Psoas muscle (tissue), 8 donors: ENCODE results near the gene OR9Q1. TPM values are rescaled to one million over a fixed set of nuclear protein-coding genes. Genes with fewer than 3 reads are reported as not detected.

ENCODE experiments used
- ATAC-seq, 4 donors: fragments of 200-7000 bp; cut with Tn5 transposase; one replicate each; pipeline ENCODE4 v1.9.1; 2020; ENCODE audit warnings: moderate library complexity in 3 of 4, mild to moderate bottlenecking in 2 of 4
- DNase-seq, 2 donors: peaks; one replicate each; pipeline ENCODE4 v3.0.0-alpha.2; 2020
- H3K27ac ChIP-seq: fragments of 200-600 bp; one replicate; pipeline ENCODE4 v1.8.0; 2022
- H3K27me3 ChIP-seq, 3 donors: fragments of 200-600 bp in 1 of 3; one replicate each; pipeline versions ENCODE4 v1.6.1 to v1.8.0; 2013 to 2022; ENCODE audit warnings: low read length in 2 of 3, mild to moderate bottlenecking in 2 of 3, moderate library complexity in 1 of 3; ENCODE audit not compliant: insufficient read depth in 3 of 3
- H3K36me3 ChIP-seq, 2 donors: fragments of 200-600 bp in 1 of 2; one replicate each; pipeline versions ENCODE4 v1.6.1 to v1.8.0; 2013 to 2022; ENCODE audit warnings: low read depth in 1 of 2, mild to moderate bottlenecking in 1 of 2, moderate library complexity in 1 of 2; ENCODE audit not compliant: insufficient read depth in 1 of 2
- H3K4me1 ChIP-seq: fragments of 200-600 bp; one replicate; pipeline ENCODE4 v1.8.0; 2022
- H3K4me3 ChIP-seq: fragments of 200-600 bp; one replicate; pipeline ENCODE4 v1.8.0; 2022; ENCODE audit warnings: mild to moderate bottlenecking
- H3K9me3 ChIP-seq: fragments of 200-600 bp; one replicate; pipeline ENCODE4 v1.8.0; 2022
- WGBS, 3 donors: extraction: QIAGEN DNeasy Blood & Tissue Kit; methylation state at CpG; one replicate each; pipeline versions ENCODE4 v1.1.6 to v1.1.7; 2013; 5-methylcytosine and 5-hydroxymethylcytosine counted together
- intact Hi-C, 2 donors: fragments of 100-400 bp; cut with DNase I; formaldehyde crosslinking; loops; one replicate each; pipeline versions ENCODE4 v1.11.0 to v1.14.2; 2022
- polyA plus RNA-seq, 3 donors: library from polyadenylated mRNA; stranded (reverse); fragments of 200-250 nt; gene quantifications; one replicate each; pipeline ENCODE4 v1.2.3, GENCODE V29; 2013
- total RNA-seq, 4 donors: library from RNA; stranded (reverse); fragmentation: NEBNext Ultra II Directional in 2 of 4; extraction: Animal tissue kit (Norgen Biotek cat#: 25700) in 2 of 4; gene quantifications; one replicate each; pipeline versions ENCODE4 v1.2.1 to v1.2.4, GENCODE V29; 2021 to 2023
- TF ChIP-seq, protein P1 (sequence below): fragments of 200-600 bp; IDR thresholded peaks from one replicate; pipeline ENCODE4 v1.8.0; 2022; ENCODE audit warnings: antibody characterized with exemption
- donor health status: healthy with polysubstance abuse.
- donor health status: DM: no; HTN: no; CAD: no; lungs with moderate emphysema.
- donor health status: Bipolar disorder and iron deficiency.
- donor health status: healthy.
- donor health status: DM: yes; HTN: yes; CAD: no.
- donor health status: DM: no; HTN: no; CAD: no.
- donor health status: DM: no; HTN: no; CAD: no.
- donor health status: DM: yes; HTN: yes; CAD: no.

OR9Q1 gene
- total and polyA plus RNA-seq, 7 donors: not detected

DNA sequence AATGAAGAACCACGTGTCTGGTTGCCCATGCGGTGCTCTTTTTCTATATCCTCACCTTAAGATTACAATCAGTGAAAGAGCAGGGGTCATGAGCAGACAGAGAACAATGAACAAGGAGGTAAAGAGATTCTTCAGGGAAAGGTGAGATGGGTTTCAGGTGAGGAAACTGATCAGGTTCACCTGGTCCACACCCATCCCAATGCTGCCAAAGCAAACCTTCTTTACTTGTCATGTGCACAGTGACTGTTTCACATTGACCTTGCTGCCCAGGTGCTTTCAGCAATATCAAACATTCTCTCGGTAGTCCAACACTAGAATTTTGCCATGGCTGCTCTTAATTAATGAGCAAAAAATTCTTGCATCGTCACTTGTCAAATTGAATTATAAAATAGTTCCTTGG lies 140.7 kb downstream of the OR9Q1 start:
- TF ChIP-seq, protein P1, sequence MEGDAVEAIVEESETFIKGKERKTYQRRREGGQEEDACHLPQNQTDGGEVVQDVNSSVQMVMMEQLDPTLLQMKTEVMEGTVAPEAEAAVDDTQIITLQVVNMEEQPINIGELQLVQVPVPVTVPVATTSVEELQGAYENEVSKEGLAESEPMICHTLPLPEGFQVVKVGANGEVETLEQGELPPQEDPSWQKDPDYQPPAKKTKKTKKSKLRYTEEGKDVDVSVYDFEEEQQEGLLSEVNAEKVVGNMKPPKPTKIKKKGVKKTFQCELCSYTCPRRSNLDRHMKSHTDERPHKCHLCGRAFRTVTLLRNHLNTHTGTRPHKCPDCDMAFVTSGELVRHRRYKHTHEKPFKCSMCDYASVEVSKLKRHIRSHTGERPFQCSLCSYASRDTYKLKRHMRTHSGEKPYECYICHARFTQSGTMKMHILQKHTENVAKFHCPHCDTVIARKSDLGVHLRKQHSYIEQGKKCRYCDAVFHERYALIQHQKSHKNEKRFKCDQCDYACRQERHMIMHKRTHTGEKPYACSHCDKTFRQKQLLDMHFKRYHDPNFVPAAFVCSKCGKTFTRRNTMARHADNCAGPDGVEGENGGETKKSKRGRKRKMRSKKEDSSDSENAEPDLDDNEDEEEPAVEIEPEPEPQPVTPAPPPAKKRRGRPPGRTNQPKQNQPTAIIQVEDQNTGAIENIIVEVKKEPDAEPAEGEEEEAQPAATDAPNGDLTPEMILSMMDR: no peak
- whole genome bisulfite sequencing, 3 donors: 79 to 87% (median 84%) methylated on average over 4 of the region's 4 CpGs
- DNase-seq: no peak
- Histone ChIP-seq H3K4me1 (no peaks in the 10 kb centered on the region), H3K36me3 (no peaks in the 10 kb centered on the region), H3K27me3 (no peaks in the 10 kb centered on the region), H3K9me3 (no peaks in the 10 kb centered on the region), H3K27ac (no peak overlapping the region), H3K4me3 (no peak overlapping the region)
- ATAC-seq: no peak
- intact Hi-C loops: no loop called here

DNA sequence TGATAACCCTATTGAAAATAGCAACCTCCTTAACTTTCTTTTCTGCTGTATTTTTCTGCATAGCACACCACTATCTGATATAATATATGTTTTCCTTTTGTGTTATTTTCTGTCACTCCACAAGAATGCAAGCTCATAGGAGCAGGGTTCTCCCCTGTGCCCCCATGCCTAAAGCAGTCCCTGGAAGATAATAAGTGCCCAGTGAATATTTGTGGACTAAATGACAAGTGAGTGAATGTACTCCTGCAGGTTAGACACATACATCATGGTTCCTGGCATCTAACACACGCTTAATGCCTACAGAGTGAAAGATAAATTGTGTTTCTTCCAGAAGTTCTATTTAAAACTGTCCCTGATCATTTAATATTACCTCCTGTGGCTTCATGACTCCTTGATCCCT lies 141.3 kb downstream of the OR9Q1 start:
- Histone ChIP-seq H3K27me3 (no peaks in the 10 kb centered on the region), H3K4me1 (no peaks in the 10 kb centered on the region), H3K36me3 (no peaks in the 10 kb centered on the region), H3K9me3 (no peaks in the 10 kb centered on the region), H3K4me3 (no peak overlapping the region), H3K27ac (no peak overlapping the region)
- TF ChIP-seq, protein P1: no peak
- intact Hi-C loops: no loop called here
- DNase-seq (no peak), ATAC-seq (no peak)
- 41 to 80% (median 54%) methylated on average over 1 of the region's 1 CpG for WGBS, 3 donors

GRCh38 chr11:58165504-58166106 lies 141.9 kb downstream of the OR9Q1 start:
- H3K36me3 ChIP-seq: no peaks in the 10 kb centered on the region
- no peak for DNase-seq
- H3K9me3 ChIP-seq: no peaks in the 10 kb centered on the region
- no peaks in the 10 kb centered on the region for H3K27me3 ChIP-seq
- TF ChIP-seq, protein P1: no peak
- intact Hi-C loops: no loop called here
- 59 to 65% (median 62%) methylated on average over 7 of the region's 7 CpGs for WGBS, 3 donors
- ATAC-seq: no peak
- H3K4me1 ChIP-seq: no peaks in the 10 kb centered on the region
- no peak overlapping the region for H3K4me3 ChIP-seq
- no peak overlapping the region for H3K27ac ChIP-seq

GRCh38 chr11:58177409-58178054 lies 153.9 kb downstream of the OR9Q1 start:
- no peak for DNase-seq
- TF ChIP-seq, protein P1: no peak
- Histone ChIP-seq H3K9me3 (no peaks in the 10 kb centered on the region), H3K36me3 (no peaks in the 10 kb centered on the region), H3K27ac (no peak overlapping the region), H3K27me3 (no peaks in the 10 kb centered on the region), H3K4me3 (no peak overlapping the region), H3K4me1 (no peaks in the 10 kb centered on the region)
- 74 to 77% (median 75%) methylated on average over 5 of the region's 5 CpGs for WGBS, 3 donors
- intact Hi-C loops: no loop called here
- no peak for ATAC-seq

DNA sequence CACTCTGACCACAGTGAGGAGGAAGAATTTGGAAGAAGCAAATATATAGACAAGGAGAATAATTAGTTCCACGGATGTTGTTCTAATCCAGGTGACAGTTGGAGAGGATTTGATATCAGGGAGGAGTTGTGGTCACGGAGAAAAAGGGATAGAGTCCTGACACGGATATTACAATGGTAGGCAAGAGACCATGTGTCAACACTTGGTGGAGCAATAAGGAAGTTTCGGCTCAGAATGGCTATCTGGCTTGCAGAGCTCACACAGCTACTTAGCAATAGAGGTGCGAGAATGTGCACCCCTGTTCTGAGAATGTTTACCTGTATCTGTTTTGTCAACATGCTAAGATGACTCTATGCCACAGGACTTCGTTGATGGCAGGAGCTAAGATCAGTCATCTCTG lies 154.8 kb downstream of the OR9Q1 start:
- H3K9me3 ChIP-seq: no peaks in the 10 kb centered on the region
- H3K36me3 ChIP-seq: no peaks in the 10 kb centered on the region
- 68 to 76% (median 75%) methylated on average over 6 of the region's 6 CpGs for WGBS, 3 donors
- intact Hi-C loops: no loop called here
- DNase-seq: no peak
- H3K4me1 ChIP-seq: no peaks in the 10 kb centered on the region
- TF ChIP-seq, protein P1: no peak
- no peak overlapping the region for H3K27ac ChIP-seq
- H3K4me3 ChIP-seq: no peak overlapping the region
- no peaks in the 10 kb centered on the region for H3K27me3 ChIP-seq
- ATAC-seq: no peak
